GM12864 (cell line): ENCODE results near the gene TYMP.

Source experiments
- DNase-seq: peaks from one replicate; pipeline ENCODE4 v3.0.0-alpha.2; 2011; ENCODE audit warnings: low read depth
- H3K4me3 ChIP-seq: 2 replicates; pipeline ENCODE4 v1.5.1; 2011; ENCODE audit warnings: mild to moderate bottlenecking, low read depth, low read length, control low read depth
- TF ChIP-seq, protein P1 (sequence below): IDR thresholded peaks from 2 replicates; pipeline ENCODE4 v1.5.1; 2011; ENCODE audit warnings: low read depth, mild to moderate bottlenecking, moderate library complexity, low read length, control low read depth, inconsistent platforms; ENCODE audit errors: missing control alignments

The TYMP gene

DNA sequence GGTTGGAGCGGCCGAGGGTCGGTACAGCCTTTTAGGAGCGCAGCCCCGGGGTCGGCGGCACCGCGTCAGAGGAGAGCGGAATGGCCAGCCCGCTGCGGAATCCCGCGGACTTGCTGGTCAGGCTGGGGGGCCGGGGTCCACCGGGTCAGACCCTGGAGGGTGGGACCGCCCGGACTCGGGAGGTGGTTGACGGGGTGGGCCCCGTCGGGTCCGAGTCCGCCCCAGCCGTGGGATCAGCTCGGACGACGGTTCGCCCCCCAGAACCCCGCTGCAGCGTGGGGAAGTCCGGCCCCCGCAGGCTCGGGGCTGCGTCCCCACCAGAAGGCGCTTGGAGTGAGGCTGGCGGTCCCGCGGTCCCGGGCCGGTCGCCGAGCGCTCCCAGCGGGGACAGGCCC lies 48.8 kb downstream of the TYMP start:
- TF ChIP-seq, protein P1, sequence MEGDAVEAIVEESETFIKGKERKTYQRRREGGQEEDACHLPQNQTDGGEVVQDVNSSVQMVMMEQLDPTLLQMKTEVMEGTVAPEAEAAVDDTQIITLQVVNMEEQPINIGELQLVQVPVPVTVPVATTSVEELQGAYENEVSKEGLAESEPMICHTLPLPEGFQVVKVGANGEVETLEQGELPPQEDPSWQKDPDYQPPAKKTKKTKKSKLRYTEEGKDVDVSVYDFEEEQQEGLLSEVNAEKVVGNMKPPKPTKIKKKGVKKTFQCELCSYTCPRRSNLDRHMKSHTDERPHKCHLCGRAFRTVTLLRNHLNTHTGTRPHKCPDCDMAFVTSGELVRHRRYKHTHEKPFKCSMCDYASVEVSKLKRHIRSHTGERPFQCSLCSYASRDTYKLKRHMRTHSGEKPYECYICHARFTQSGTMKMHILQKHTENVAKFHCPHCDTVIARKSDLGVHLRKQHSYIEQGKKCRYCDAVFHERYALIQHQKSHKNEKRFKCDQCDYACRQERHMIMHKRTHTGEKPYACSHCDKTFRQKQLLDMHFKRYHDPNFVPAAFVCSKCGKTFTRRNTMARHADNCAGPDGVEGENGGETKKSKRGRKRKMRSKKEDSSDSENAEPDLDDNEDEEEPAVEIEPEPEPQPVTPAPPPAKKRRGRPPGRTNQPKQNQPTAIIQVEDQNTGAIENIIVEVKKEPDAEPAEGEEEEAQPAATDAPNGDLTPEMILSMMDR: no peak
- peak overlapping the region; percentile 59 for H3K4me3 ChIP-seq
- no peak for DNase-seq

- no peak overlapping the region for H3K4me3 ChIP-seq
- TF ChIP-seq, protein P1: no peak
Observed at GRCh38 chr22:50479721-50480120, 50.1 kb downstream of the TYMP start.

GRCh38 chr22:50477923-50478322 lies 51.9 kb downstream of the TYMP start:
- TF ChIP-seq, protein P1: no peak
- DNase-seq: no peak
- no peak overlapping the region for H3K4me3 ChIP-seq

More at GRCh38 chr22:50479721-50480120, 50.1 kb downstream of the TYMP start:
- DNase-seq: no peak

DNA sequence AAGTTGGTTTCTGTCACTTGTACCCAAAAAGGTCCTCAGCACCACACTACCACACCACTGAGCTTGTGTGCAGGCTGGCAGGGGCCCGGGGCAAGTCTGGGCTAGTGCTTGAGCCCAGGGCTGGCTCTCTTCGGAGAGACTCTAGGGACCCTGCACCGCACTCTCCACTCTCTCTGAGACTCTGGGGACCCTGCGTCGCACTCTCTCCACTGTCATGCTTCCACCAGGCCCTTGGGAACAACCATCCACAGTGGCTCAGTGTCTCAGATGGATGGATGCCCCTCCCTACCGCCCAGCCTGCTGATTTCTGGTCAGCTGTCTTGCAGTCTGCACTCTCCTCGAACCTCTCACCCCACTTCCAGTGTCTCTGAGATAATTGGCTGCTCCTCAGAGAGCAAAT lies 52.9 kb downstream of the TYMP start:
- TF ChIP-seq, protein P1: no peak
- DNase-seq: no peak
- H3K4me3 ChIP-seq: no peak overlapping the region
